IPS DF 19.7 (cell line): ENCODE results near the gene ADAMTS17.
"Not testable (repeated sequence)": the region's sequence is repeated elsewhere in the genome, so short reads cannot be mapped to it uniquely, and the experiment has no call there.

ENCODE experiments used
- DNase-seq: peaks from one replicate; pipeline ENCODE4 v3.0.0-alpha.2; 2013; ENCODE audit warnings: low read depth, low spot score

The ADAMTS17 gene

GRCh38 chr15:100083572-100083971, 258.2 kb downstream of the ADAMTS17 start:
- no peak for DNase-seq

GRCh38 chr15:100082761-100083402, 258.9 kb downstream of the ADAMTS17 start:
- DNase-seq = no peak

DNA sequence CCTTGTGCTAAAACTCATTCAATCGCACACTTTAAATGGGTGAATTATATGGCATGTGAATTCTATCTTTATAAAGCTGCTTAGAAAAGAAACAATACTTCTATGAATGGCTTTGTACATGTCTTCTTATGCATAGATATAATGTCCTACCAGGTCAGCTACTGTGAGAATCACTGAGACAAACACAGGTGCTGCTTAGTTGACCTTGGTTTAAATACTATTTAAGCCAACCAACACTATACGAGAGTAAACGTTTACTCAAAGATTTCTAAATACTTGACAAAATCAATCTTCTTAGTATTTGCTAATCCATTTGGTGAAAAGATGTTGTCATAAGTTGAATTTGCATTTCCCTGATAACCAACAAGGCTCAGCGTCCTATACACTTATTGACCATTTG, 260.3 kb downstream of the ADAMTS17 start:
- DNase-seq = no peak

DNA sequence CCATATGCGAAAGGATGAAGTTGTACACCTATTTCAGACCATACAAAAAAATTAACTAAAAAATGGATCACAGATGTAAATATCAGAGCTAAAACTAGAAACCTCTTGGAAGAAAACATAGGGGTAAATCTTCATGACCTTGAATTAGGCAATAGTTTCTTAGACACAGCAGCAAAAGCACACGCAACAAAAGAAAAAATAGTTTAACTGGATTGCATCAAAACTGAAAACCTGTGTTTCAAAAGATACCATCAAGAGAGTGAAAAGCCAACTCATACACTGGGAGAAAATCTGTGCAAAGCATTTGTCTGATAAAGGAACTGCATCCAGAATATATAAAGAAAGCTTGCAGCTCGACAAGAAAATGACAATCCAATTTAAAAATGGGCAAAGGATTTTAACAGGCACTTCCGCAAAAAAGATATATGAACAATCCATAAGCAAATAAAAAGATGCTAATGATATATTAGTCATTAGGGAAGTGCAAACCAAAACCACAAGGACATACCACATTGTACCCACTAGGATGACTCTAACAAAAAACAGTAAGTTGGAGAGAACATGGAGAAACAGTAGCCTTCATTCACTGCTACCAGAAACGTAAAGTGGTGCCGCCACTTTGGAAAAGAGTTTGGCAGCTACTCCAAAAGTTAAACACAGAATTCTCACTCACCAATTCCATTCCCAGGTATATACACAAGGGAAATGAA, 263.1 kb downstream of the ADAMTS17 start:
- DNase-seq = no peak

DNA sequence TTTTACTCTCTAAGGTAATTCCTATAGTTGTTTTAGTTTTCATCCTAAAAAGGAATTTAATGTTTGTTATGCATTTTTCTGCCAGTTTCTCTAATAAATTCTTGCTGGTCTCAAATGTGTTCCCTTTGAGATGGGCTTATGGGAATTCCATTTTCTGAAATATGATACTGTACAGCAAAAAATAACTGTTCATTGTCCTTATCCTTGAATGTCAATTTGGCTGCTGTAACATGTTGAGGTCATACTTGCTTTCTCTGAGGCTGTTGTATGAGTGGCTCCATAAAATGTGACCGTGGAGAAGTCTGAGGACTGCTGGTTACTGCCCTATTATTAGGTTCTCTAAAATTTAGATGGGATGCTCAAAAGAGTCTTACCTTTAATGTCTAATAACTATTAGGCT, 266.5 kb downstream of the ADAMTS17 start:
- DNase-seq = no peak

GRCh38 chr15:100073982-100074381, 267.8 kb downstream of the ADAMTS17 start:
- DNase-seq = no peak

DNA sequence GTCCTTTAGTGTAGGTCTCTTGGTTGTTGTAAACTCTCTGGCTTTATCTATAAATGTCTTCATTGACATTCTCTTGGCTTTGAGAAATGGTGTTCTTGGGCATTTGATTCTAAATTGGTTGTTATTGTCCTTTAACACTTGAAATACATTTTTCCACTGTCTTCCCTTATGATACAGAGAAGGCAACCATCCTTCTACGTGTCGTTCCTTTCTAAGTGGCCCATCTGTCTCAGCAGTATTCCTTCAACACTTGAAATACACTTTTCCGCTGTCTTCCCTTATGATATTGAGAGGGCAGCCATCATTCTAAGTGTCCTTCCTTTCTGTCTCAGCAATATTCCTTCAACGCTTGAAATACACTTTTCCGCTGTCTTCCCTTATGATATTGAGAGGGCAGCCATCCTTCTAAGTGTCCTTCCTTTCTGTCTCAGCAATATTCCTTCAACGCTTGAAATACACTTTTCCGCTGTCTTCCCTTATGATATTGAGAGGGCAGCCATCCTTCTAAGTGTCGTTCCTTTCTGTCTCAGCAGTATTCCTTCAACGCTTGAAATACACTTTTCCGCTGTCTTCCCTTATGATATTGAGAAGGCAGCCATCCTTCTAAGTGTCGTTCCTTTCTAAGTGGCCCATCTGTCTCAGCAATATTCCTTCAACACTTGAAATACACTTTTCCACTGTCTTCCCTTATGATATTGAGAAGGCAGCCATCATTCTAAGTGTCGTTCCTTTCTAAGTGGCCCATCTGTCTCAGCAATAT, 275.1 kb downstream of the ADAMTS17 start:
- not testable (repeated sequence) for DNase-seq

DNA sequence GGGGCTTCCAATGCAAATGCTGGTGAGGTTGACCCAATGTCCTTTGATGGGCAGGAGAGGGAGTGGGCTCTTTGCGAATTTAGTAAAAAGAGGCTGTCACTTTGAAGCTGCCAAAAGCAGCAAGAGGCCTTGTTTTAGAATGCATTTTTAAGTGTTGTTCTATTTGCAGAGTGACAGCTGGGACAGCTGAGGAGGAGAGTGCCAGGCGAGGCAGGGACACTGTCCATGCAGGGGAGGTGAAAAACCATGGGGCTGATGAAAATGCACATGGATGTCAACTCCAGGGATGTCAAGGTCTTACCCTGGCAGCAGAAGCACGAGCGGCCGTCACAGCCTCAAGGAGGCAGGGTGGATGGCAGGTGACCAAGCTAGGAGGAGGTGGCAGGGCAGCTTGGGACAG, 279.8 kb downstream of the ADAMTS17 start:
- no peak for DNase-seq

- DNase-seq = no peak
Measured at GRCh38 chr15:100060276-100060926, 281.4 kb downstream of the ADAMTS17 start.

DNA sequence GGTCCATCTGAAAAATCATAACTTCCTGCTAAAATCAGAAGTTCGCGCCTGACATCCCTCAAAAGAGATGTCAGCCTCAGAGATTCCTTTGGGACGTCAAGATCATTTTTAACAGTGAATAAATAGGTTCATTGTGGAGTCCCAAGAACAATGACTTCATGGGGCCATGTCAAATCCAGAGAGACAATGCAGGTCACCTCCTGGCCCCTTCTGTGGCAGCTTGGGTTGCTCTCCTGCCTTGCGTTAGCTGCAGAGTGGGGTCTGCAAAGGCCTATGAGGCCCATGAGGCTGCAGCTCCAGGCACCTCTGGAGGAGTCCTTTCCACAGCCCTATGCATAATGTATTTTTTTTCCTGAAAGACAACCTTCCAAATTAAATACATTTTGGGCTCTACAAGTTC, 282.3 kb downstream of the ADAMTS17 start:
- DNase-seq = no peak

DNA sequence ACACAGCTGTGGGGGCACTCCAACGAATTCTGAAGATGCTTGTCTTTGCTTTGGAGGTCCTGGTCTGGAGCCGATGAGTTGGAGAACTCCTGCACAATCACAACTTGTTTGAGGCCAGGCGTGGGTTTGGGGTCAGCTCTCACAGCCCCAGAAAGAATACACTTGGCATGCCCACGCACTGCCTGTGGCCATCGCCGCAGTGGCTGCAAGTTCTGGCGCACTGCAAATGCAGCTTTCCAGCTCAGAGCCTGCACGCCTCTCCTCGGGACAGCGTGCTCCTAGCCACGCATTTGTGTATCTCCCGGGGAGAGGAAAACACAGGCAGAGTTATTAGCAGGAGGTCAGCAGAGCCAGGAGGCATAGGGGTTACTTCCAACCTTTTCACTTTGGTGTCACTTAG, 282.7 kb downstream of the ADAMTS17 start:
- DNase-seq = no peak

DNA sequence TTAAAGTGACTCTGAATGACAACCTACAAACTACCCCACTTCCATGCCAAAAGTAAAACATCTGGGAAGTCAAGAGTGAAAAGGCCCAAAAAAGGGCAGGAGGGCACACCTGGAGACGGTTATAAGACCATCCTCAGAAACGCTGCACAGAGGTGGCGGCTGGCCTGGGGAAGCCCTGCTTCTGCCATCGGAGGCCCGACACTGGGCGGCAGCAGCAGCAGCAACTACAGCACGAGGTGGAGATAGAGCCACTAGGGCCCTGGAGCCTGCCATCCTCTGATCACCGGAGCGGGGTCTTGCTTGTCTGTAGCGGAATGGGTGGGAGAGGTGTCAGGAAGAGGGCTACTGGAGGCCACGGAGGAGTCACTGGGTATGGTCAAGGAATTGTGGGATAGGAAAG, 283.3 kb downstream of the ADAMTS17 start:
- no peak for DNase-seq

GRCh38 chr15:100057281-100057680, 284.5 kb downstream of the ADAMTS17 start:
- DNase-seq = no peak

DNA sequence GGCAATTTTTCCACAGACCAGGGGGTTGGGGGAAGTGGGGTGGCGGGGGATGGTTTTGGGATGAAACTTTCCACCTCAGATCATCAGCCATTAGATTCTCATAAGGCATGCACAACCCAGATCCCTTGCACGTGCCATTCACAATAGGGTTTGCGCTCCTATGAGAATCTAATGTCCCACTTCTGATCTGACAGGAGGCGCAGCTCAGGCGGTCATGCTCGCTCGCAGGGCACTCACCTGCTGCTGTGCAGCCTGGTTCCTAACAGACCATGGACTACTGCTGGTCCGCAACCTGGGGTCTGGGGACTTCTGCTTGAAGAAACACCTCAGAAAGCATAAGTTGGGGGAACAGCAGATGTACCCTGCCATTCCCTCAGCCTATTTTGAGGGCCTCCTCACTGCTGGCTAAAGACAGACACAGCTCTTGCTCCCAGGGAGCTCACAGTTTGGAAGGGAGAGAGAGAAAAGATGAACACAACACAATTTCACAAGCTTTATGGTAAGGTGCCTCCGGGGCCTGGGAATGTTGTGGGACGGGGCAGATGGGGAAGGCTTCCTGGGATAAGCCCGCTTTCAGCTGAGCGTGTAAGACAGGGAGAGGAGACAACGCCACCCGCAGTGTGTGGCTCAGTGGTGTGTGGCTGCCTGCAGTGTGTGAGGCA, 285.2 kb downstream of the ADAMTS17 start:
- no peak for DNase-seq

DNA sequence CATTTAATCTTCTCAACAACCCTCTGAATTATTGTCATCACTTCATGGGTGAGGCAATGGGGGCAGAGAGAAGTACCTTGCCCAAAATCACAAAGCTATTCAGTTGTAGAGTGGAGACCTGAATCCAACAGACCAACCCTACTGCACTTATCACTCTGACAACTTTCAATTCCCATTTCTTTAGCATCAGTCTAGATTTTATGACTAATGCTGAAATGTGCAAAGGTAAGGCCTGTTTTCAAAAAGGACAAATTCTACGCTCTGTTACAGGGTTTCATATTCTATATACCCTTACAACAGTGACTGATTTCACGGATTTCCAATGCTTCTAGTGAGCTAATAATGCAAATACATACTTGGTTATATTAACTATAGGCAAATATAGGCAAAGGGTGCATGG, 286.0 kb downstream of the ADAMTS17 start:
- no peak for DNase-seq

GRCh38 chr15:100054539-100054938, 287.2 kb downstream of the ADAMTS17 start:
- no peak for DNase-seq

GRCh38 chr15:100053474-100054121, 288.2 kb downstream of the ADAMTS17 start:
- no peak for DNase-seq

DNA sequence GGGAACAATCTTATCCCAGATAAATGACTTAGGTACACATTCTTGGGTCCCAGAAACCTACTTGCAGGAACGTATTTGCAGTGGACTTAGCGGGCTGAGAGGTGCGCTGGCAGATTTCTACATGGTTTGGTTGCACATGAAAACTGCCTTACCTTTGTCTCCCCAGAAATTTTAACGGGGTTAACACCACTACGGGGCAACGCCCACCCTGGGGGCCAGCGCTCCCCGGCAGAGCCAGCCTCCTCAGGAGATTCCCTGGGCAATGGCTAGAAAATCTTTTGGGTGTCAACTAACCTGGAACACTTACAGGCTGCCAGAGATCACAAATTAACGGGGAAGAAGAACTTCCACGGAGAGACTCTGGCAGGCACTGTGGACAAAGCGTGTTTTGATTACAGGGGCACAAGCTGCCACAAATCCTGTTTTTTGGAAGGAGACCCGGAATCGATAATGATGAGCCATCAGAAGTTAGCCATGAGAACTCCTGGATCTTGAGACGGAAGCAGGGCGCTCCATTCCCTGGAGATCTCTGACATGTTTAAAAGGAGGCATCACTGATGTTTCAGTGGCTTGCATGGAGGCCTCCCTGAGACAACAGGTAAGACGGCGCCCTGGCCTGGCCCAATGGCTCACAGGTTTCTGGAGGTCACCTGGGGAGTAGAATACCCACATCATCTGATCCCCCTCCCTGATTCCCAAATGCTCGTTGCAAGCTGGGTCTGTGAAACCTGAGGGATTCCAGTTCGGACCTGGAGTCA, 288.9 kb downstream of the ADAMTS17 start:
- no peak for DNase-seq

GRCh38 chr15:100050877-100051786, 290.6 kb downstream of the ADAMTS17 start:
- no peak for DNase-seq
